NT2/D1 (cell line): Measurements from ENCODE around the gene RYK.

Experiments used
- DNase-seq: peaks from one replicate; pipeline ENCODE4 v3.0.0-alpha.2; 2011; ENCODE audit warnings: low read depth, low spot score
- H3K27me3 ChIP-seq: 2 replicates; pipeline ENCODE4 v1.6.0; 2011; ENCODE audit warnings: mild to moderate bottlenecking; ENCODE audit not compliant: insufficient read length, insufficient read depth
- H3K36me3 ChIP-seq: 2 replicates; pipeline ENCODE4 v1.6.1; 2011; ENCODE audit warnings: mild to moderate bottlenecking, low read length, mixed read lengths; ENCODE audit not compliant: insufficient read depth, insufficient read length
- H3K4me1 ChIP-seq: 2 replicates; pipeline ENCODE4 v1.5.1; 2011; ENCODE audit not compliant: insufficient read depth, insufficient read length
- H3K4me3 ChIP-seq: 2 replicates; pipeline ENCODE4 v1.5.1; 2011; ENCODE audit warnings: low read depth; ENCODE audit not compliant: insufficient read length
- H3K9ac ChIP-seq: 2 replicates; pipeline ENCODE4 v1.6.0; 2011; ENCODE audit warnings: low read depth; ENCODE audit not compliant: insufficient read length
- H3K9me3 ChIP-seq: 2 replicates; pipeline ENCODE4 v1.5.1; 2011; ENCODE audit warnings: mild to moderate bottlenecking, low read length; ENCODE audit not compliant: insufficient read depth
- SUZ12 ChIP-seq: IDR thresholded peaks from 2 replicates; pipeline ENCODE4 v1.6.1; 2011; ENCODE audit not compliant: insufficient read length, insufficient read depth; ENCODE audit errors: extremely low read depth
- YY1 ChIP-seq: IDR thresholded peaks from 2 replicates; pipeline ENCODE4 v1.6.1; 2011; ENCODE audit not compliant: insufficient read length, insufficient read depth
- ZNF274 ChIP-seq: IDR thresholded peaks from 2 replicates; pipeline ENCODE4 v1.6.1; 2011; ENCODE audit warnings: mild to moderate bottlenecking, low read depth, low read length

Gene RYK

GRCh38 chr3:134161898-134162615 lies 88.6 kb downstream of the RYK start:
- no peak for DNase-seq
- Histone ChIP-seq H3K27me3 (no peaks in the 10 kb centered on the region), H3K36me3 (peaks cover 52% of the 10 kb centered on the region), H3K9ac (no peak overlapping the region), H3K4me3 (no peak overlapping the region), H3K4me1 (no peaks in the 10 kb centered on the region), H3K9me3 (no peaks in the 10 kb centered on the region)
- TF ChIP-seq YY1 (no peak), SUZ12 (no peak), ZNF274 (no peak)

- H3K4me1 ChIP-seq, result no peaks in the 10 kb centered on the region
- H3K9ac ChIP-seq, result no peak overlapping the region
- H3K9me3 ChIP-seq, result no peaks in the 10 kb centered on the region
- DNase-seq, result no peak
- no peak overlapping the region for H3K4me3 ChIP-seq
- peaks cover 83% of the 10 kb centered on the region for H3K36me3 ChIP-seq
- TF ChIP-seq ZNF274 (no peak), SUZ12 (no peak), YY1 (no peak)
- no peaks in the 10 kb centered on the region for H3K27me3 ChIP-seq
Observed at GRCh38 chr3:134155446-134155845, 95.2 kb downstream of the RYK start.

- Histone ChIP-seq H3K9ac (no peak overlapping the region), H3K9me3 (no peaks in the 10 kb centered on the region), H3K4me3 (no peak overlapping the region), H3K36me3 (peaks cover 71% of the 10 kb centered on the region), H3K27me3 (no peaks in the 10 kb centered on the region), H3K4me1 (no peaks in the 10 kb centered on the region)
- DNase-seq, result no peak
- TF ChIP-seq YY1, result no peak
- no peak for TF ChIP-seq ZNF274
- no peak for TF ChIP-seq SUZ12
Observed at GRCh38 chr3:134153761-134154160, 96.9 kb downstream of the RYK start.

GRCh38 chr3:134150476-134150875 lies 100.2 kb downstream of the RYK start:
- TF ChIP-seq YY1 (no peak), SUZ12 (no peak), ZNF274 (no peak)
- no peak overlapping the region for H3K4me3 ChIP-seq
- peaks cover 47% of the 10 kb centered on the region for H3K36me3 ChIP-seq
- no peak overlapping the region for H3K9ac ChIP-seq
- DNase-seq, result no peak
- H3K27me3 ChIP-seq, result no peaks in the 10 kb centered on the region
- H3K4me1 ChIP-seq, result no peaks in the 10 kb centered on the region
- H3K9me3 ChIP-seq, result no peaks in the 10 kb centered on the region

GRCh38 chr3:134149286-134149685 lies 101.4 kb downstream of the RYK start:
- no peak overlapping the region for H3K4me3 ChIP-seq
- no peaks in the 10 kb centered on the region for H3K27me3 ChIP-seq
- H3K9ac ChIP-seq, result no peak overlapping the region
- no peak for DNase-seq
- H3K36me3 ChIP-seq, result peaks cover 35% of the 10 kb centered on the region
- no peaks in the 10 kb centered on the region for H3K4me1 ChIP-seq
- no peak for TF ChIP-seq SUZ12
- no peak for TF ChIP-seq YY1
- no peak for TF ChIP-seq ZNF274
- H3K9me3 ChIP-seq, result no peaks in the 10 kb centered on the region

- no peak overlapping the region for H3K4me3 ChIP-seq
- TF ChIP-seq YY1 (no peak), SUZ12 (no peak), ZNF274 (no peak)
- H3K9me3 ChIP-seq, result no peaks in the 10 kb centered on the region
- H3K9ac ChIP-seq, result no peak overlapping the region
- no peak for DNase-seq
- H3K4me1 ChIP-seq, result no peaks in the 10 kb centered on the region
- no peaks in the 10 kb centered on the region for H3K27me3 ChIP-seq
- peaks cover 28% of the 10 kb centered on the region for H3K36me3 ChIP-seq
Observed at GRCh38 chr3:134148534-134148933, 102.1 kb downstream of the RYK start.

- TF ChIP-seq YY1, result no peak
- TF ChIP-seq SUZ12, result no peak
- TF ChIP-seq ZNF274, result no peak
- Histone ChIP-seq H3K9ac (no peak overlapping the region), H3K27me3 (no peaks in the 10 kb centered on the region), H3K4me1 (no peaks in the 10 kb centered on the region), H3K36me3 (peaks cover 18% of the 10 kb centered on the region), H3K9me3 (no peaks in the 10 kb centered on the region), H3K4me3 (no peak overlapping the region)
- DNase-seq, result no peak
Observed at GRCh38 chr3:134147411-134147810, 103.2 kb downstream of the RYK start.
